BE2C (cell line): ENCODE data around the gene IL1RL2.

Source experiments
- DNase-seq: peaks from one replicate; pipeline ENCODE4 v3.0.0-alpha.2; 2020
- H3K27me3 ChIP-seq: fragments of 250-450 bp; sonication (Bioruptor Pico); 2 replicates; pipeline ENCODE4 v1.5.1; 2020; ENCODE audit warnings: mild to moderate bottlenecking
- H3K36me3 ChIP-seq: fragments of 250-450 bp; sonication (Bioruptor Pico); 2 replicates; pipeline ENCODE4 v1.5.1; 2020; ENCODE audit warnings: mild to moderate bottlenecking
- H3K4me1 ChIP-seq: fragments of 250-450 bp; sonication (Bioruptor Pico); 2 replicates; pipeline ENCODE4 v1.5.1; 2020
- H3K4me3 ChIP-seq: 2 replicates; pipeline ENCODE4 v1.5.1; 2011; ENCODE audit warnings: low read depth, low read length
- H3K9me3 ChIP-seq: fragments of 250-450 bp; sonication (Bioruptor Pico); 2 replicates; pipeline ENCODE4 v1.5.1; 2020
- CTCF ChIP-seq: IDR thresholded peaks from 2 replicates; pipeline ENCODE4 v1.5.1; 2012; ENCODE audit warnings: mild to moderate bottlenecking, low read depth, low read length

The IL1RL2 gene

GRCh38 chr2:102145107-102145506 lies 41.7 kb upstream of the IL1RL2 start:
- peaks cover 8% of the 10 kb centered on the region; the same call in 1 of the 2 replicates for H3K27me3 ChIP-seq
- H3K36me3 ChIP-seq = no peaks in the 10 kb centered on the region
- H3K9me3 ChIP-seq = no peaks in the 10 kb centered on the region
- no peak for DNase-seq
- no peak for TF ChIP-seq CTCF
- H3K4me1 ChIP-seq = no peaks in the 10 kb centered on the region
- H3K4me3 ChIP-seq = no peak overlapping the region

- no peak for TF ChIP-seq CTCF
- Histone ChIP-seq H3K4me1 (no peaks in the 10 kb centered on the region), H3K27me3 (peaks cover 8% of the 10 kb centered on the region; the same call in 1 of the 2 replicates), H3K9me3 (no peaks in the 10 kb centered on the region), H3K36me3 (no peaks in the 10 kb centered on the region), H3K4me3 (no peak overlapping the region)
- no peak for DNase-seq
Measured at GRCh38 chr2:102145934-102146333, 40.9 kb upstream of the IL1RL2 start.

- Histone ChIP-seq H3K4me1 (no peaks in the 10 kb centered on the region), H3K36me3 (no peaks in the 10 kb centered on the region), H3K4me3 (no peak overlapping the region), H3K9me3 (no peaks in the 10 kb centered on the region), H3K27me3 (peaks cover 2% of the 10 kb centered on the region; the same call in 1 of the 2 replicates)
- DNase-seq = no peak
- no peak for TF ChIP-seq CTCF
Measured at GRCh38 chr2:102147935-102148334, 38.9 kb upstream of the IL1RL2 start.

GRCh38 chr2:102149243-102149642 lies 37.6 kb upstream of the IL1RL2 start:
- Histone ChIP-seq H3K36me3 (no peaks in the 10 kb centered on the region), H3K4me1 (no peaks in the 10 kb centered on the region), H3K9me3 (no peaks in the 10 kb centered on the region), H3K27me3 (no peaks in the 10 kb centered on the region), H3K4me3 (no peak overlapping the region)
- DNase-seq = no peak
- no peak for TF ChIP-seq CTCF

GRCh38 chr2:102149644-102150455 lies 37.0 kb upstream of the IL1RL2 start:
- no peaks in the 10 kb centered on the region for H3K27me3 ChIP-seq
- H3K4me1 ChIP-seq = no peaks in the 10 kb centered on the region
- no peaks in the 10 kb centered on the region for H3K9me3 ChIP-seq
- no peaks in the 10 kb centered on the region for H3K36me3 ChIP-seq
- TF ChIP-seq CTCF = no peak
- H3K4me3 ChIP-seq = no peak overlapping the region
- DNase-seq = no peak

- no peak overlapping the region for H3K4me3 ChIP-seq
- no peaks in the 10 kb centered on the region for H3K36me3 ChIP-seq
- no peaks in the 10 kb centered on the region for H3K27me3 ChIP-seq
- no peaks in the 10 kb centered on the region for H3K4me1 ChIP-seq
- DNase-seq = no peak
- no peaks in the 10 kb centered on the region for H3K9me3 ChIP-seq
- TF ChIP-seq CTCF = no peak
Measured at GRCh38 chr2:102154364-102154763, 32.5 kb upstream of the IL1RL2 start.
